ENCODE data around the gene GRIK4. TPM values are rescaled to one million over a fixed set of nuclear protein-coding genes. Genes with fewer than 3 reads are reported as not detected.

The GRIK4 gene
- total and polyA plus RNA-seq, 9 of the 15 experiments (the other 6 are each of a cell fraction or from before 2014, with no cell fraction given): not detected

GRCh38 chr11:120883404-120884080 is 372.0 kb downstream of the GRIK4 start (continued):
- TF ChIP-seq ZBTB49 (CRISPR knock-in tag; IDR thresholded peaks at IDR 0.05; ENCODE audit: borderline replicate concordance): no peak
- no peak for TF ChIP-seq PREB (CRISPR knock-in tag; IDR thresholded peaks at IDR 0.05)
- no peak for TF ChIP-seq BCL6 (CRISPR knock-in tag; IDR thresholded peaks at IDR 0.05)
- no peak for TF ChIP-seq ZNF12 (CRISPR knock-in tag; IDR thresholded peaks at IDR 0.05)
- TF ChIP-seq, protein P1, sequence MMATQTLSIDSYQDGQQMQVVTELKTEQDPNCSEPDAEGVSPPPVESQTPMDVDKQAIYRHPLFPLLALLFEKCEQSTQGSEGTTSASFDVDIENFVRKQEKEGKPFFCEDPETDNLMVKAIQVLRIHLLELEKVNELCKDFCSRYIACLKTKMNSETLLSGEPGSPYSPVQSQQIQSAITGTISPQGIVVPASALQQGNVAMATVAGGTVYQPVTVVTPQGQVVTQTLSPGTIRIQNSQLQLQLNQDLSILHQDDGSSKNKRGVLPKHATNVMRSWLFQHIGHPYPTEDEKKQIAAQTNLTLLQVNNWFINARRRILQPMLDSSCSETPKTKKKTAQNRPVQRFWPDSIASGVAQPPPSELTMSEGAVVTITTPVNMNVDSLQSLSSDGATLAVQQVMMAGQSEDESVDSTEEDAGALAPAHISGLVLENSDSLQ (IDR thresholded peaks at IDR 0.05): no peak
- TF ChIP-seq KAT8 (IDR thresholded peaks at IDR 0.05; ENCODE audit: low read depth): no peak
- TF ChIP-seq WHSC1 (IDR thresholded peaks at IDR 0.05; ENCODE audit: low read length): no peak
- no peak for TF ChIP-seq MBD2 (IDR thresholded peaks at IDR 0.05; ENCODE audit: borderline replicate concordance, low read depth)
- TF ChIP-seq, protein P2, sequence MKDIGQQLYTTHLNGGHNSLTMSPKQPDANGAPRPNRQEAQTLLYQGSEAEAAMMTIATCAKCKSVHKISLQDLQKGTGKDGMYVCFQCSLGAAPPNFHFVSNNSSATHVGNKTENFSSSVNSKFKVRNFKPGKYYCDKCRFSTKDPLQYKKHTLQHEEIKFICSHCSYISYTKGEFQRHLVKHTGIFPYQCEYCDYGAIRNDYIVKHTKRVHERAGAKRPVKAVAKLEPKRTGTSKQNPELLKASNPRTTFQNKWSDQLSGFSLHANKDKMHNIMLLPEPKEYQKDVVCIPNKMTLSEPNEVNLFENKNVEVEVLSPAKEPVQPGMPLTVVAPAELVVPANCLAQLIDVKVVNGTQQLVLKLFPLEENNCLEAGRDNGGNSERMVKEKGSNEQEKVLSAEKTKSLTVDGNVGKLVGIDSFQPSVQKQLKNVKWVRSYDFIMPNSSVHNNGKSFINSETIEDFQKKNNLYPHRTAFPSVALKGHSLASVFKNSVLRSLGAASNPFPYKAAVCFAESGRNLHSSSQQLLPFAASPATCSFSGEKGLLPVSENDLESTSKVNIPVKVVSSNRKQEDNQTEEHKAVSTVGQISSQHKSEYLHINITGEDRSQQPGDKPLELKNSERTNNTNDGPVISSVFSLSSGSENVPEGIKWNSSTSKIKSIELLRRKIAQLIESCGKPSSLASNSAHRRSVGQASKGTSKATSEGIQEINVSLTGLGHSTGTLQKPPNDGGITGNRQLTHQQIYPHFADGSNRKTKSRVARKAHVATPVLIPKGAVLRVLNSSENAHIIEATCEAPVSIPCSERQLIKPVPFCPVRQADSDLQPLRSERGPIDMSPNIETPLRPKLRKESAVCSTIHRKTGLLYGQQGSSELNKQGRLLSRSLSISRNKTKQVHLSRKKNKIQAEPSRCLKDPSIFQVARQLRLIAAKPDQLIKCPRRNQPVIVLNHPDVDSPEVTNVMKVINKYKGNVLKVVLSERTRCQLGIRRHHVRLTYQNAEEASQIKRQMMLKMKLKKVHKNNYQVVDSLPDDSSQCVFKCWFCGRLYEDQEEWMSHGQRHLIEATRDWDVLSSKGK (CRISPR knock-in tag; IDR thresholded peaks at IDR 0.05): no peak
- TF ChIP-seq E2F8 (IDR thresholded peaks at IDR 0.05; ENCODE audit: low read depth, partially characterized antibody): no peak
- no peak for TF ChIP-seq ZNF76 (CRISPR knock-in tag; IDR thresholded peaks at IDR 0.05; ENCODE audit: borderline replicate concordance)

Measured in K562 (cell line).